Fibroblast of skin of scalp (primary cell): Measurements from ENCODE around the gene CCP110.

Source experiments
- DNase-seq: peaks from one replicate; pipeline ENCODE4 v3.0.0-alpha.2; 2013

Gene CCP110

DNA sequence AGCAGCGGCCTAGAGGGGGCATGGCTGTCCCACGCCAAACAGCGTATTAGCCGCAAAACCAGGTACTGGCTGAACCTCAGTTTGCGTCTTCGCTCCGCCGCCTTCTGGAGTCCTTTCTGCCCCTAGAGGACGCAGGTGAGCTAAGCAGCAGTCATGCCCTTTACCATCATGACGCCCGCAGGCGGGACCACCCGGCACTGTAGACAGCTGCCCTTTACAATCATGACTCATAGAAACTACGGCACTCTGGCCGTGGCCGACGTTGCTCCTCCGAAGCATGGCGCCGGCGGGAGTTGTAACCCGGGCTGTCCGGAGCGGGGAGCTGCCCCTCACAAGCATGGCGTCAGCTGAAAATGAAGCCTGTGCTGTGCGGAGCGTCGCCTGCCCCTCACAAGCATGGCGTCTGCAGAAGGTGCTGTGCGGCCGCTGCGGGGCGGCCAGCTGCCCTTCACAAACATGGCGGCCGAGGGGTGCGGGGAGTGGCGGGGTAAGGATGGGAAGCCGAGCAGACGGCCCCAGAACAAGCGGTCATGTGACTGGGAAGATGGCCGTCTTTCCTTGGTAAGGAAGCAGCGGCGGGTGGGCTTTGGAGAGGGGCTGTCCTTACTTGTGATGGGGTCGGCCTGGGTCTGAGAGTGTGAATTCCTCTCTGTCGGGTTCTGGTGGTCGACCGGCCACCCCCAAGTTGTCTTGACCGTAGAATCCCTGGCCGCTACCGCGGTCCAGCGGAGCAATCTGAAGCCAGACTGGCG lies 31.6 kb downstream of the CCP110 start, which contains the start of gene VPS35L:
TSS of gene VPS35L (plus strand) at position 518 of the 752 bp plus-strand sequence. CDS start at position 545, 27 bp downstream.
- peak; percentile 98 for DNase-seq

- peak; percentile 53 for DNase-seq
Observed at GRCh38 chr16:19555938-19556771, 32.4 kb downstream of the CCP110 start.

DNA sequence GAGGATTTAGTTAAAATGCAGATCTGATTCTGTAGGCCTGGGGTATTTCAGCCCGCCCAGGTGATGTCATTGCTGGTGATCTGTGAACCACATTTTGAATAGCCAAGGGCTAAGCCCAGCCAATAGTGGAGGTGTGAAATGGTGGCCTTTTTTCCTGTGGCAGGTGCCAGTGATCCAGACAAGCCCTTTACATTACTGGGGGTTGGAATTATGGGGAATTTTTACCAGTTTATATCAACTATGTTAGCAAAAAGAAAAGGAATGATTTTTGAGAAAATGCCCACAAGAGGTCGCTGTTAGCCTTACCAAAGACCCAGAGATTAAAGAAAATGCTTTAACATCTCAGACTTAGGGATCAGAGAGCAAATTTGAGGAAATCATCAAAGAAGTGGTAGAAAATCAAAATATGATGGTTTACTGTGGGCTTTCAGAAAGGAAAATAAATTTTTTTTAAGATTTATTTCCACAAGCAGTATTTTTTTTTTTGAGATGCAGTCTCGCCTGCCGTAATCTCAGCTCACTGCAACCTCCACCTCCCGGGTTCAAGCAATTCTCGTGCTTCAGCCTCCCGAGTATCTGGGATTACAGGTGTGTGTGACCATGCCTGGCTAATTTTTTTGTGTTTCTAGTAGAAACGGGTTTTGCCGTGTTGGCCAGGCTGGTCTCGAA lies 35.6 kb downstream of the CCP110 start:
- DNase-seq, result peak; percentile 60

- no peak for DNase-seq
Observed at GRCh38 chr16:19560078-19560477, 36.3 kb downstream of the CCP110 start.

DNA sequence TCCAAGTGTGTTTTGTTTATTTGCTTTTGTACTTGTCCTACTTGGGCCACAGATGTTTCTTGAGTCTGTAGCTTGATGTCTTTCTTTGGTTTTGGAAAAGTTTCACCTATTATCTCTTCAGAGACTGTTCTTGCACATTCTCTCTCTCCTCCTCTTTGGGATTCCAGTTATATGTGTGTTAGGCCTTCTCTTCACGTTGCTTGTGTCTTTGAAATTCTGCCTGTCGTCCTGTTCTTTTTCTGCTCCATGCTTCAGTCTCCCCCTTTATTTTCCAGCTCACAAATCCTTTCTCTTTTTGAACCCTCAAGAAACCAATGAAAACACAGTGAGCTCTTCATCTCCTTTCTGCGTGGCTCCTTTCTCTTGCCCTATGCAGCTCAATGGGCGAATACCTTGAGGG lies 39.6 kb downstream of the CCP110 start:
- DNase-seq, result no peak

DNA sequence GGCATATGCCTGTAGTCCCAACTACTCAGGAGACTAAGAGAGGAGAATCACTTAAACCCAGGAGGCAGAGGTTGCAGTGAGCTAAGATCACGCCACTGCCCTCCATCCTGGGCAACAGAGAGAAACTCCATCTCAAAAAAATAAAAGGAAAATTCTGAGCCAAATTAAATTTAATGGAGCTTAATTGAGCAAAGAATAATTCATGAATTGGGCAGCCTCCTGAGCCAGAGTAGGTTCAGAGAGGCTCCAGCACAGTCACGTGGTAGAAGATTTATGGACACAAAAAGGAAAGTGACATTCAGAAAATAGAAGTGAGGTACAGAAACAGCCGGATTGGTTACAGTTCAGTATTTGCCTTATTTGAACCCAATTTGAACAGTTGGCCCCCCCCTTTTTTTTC lies 42.6 kb downstream of the CCP110 start:
- no peak for DNase-seq

- no peak for DNase-seq
Observed at GRCh38 chr16:19567560-19567959, 43.8 kb downstream of the CCP110 start.

DNA sequence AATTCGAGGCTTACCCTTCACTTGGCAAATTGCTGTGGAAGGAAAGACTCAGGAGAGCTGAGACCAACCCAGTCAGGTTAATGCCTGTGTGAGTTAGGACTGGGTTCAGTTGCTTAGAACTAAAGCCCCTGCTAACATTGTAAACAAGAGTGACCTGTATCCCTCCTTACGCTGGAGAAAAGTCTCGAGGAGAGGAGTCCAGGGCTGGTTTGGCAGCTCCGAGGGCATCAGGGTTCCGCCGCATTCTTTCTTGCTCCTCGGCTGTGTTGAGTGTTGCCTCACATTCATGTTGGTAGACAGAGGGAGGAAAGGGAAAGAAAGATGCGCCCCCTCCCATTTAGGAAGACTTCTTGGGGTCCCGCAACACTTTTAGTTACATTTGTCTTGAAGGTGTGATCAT lies 50.3 kb downstream of the CCP110 start:
- DNase-seq, result no peak

DNA sequence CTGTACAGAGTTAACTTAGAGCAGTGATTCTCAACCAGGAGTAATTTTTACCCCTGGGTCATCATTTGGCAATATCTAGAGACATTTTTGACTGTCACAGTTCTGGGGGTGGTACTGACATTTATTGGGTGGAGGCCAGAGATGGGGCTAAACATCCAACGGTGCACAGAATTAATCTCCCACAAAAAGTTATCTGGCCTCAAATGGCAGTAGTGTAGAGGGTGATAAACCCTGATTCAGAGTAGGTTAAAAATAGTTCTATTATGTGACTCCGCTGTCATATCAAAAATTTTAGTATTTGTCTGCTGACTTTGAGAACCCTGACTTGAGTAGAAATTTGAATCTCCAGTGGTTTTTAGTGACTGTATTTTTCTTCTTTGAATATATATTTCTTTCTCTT lies 50.9 kb downstream of the CCP110 start:
- no peak for DNase-seq

GRCh38 chr16:19578378-19578971 lies 54.7 kb downstream of the CCP110 start:
- no peak for DNase-seq

GRCh38 chr16:19582050-19582831 lies 58.5 kb downstream of the CCP110 start:
- DNase-seq, result no peak

DNA sequence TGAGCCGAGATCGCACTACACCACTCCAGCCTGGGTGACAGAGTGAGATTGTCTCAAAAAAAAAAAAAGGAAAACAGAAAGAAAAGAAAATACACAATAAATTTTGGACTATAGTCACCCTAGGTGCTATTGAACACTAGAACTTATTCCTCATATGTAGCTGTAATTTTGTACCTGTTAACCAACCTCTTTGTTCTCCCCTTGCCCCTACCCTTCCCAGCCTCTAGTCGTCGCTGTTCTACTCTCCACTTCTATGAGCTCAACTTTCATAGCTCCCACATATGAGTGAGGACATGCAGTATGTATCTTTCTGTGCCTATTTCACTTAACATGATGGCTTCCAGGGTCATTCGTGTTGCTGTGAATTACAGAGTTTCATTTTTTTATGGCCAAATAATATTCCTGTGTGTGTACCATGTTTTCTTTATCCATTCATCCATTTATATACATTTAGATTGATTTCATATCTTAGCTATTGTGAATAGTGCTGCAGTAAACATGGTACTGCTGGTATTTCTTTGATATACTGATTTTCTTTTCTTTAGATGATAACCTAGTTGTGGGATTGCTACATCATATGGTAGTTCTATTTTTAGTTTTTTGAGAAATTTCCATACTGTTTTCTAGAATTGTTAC lies 60.0 kb downstream of the CCP110 start:
- DNase-seq, result peak; percentile 48

- DNase-seq, result no peak
Observed at GRCh38 chr16:19588661-19589060, 64.9 kb downstream of the CCP110 start.

- no peak for DNase-seq
Observed at GRCh38 chr16:19589106-19589505, 65.4 kb downstream of the CCP110 start.

GRCh38 chr16:19589771-19590302 lies 66.1 kb downstream of the CCP110 start:
- peak; percentile 83 for DNase-seq

- peak; percentile 42 for DNase-seq
Observed at GRCh38 chr16:19595043-19595767, 71.5 kb downstream of the CCP110 start.

- DNase-seq, result no peak
Observed at GRCh38 chr16:19598805-19599510, 75.2 kb downstream of the CCP110 start.

- no peak for DNase-seq
Observed at GRCh38 chr16:19599968-19600716, 76.4 kb downstream of the CCP110 start.
